GM12878 (cell line): ENCODE data around the gene CSTA. TPM values are rescaled to one million over a fixed set of nuclear protein-coding genes. Genes with fewer than 3 reads are reported as not detected.
A peak's percentile ranks its signal among the peaks of the same experiment; 100 is the strongest.

Source experiments
- ASH2L ChIP-seq: fragments of 300-600, 200-600 bp; sonication (generic); IDR thresholded peaks from 2 replicates; pipeline ENCODE4 v1.6.1; 2017; ENCODE audit warnings: low read depth, mild to moderate bottlenecking, borderline replicate concordance
- ATF3 ChIP-seq: IDR thresholded peaks from 2 replicates; pipeline ENCODE4 v1.6.1; 2011; ENCODE audit warnings: low read depth, mild to moderate bottlenecking, low read length, moderate library complexity, borderline replicate concordance; ENCODE audit errors: extremely low read depth
- BCL11A ChIP-seq: IDR thresholded peaks from 2 replicates; pipeline ENCODE4 v1.6.1; 2011; ENCODE audit warnings: low read depth, low read length
- BCLAF1 ChIP-seq: fragments of 450-650 bp; IDR thresholded peaks from 2 replicates; pipeline ENCODE4 v1.6.1; 2017; ENCODE audit warnings: antibody characterized with exemption, mild to moderate bottlenecking, moderate library complexity
- CHD4 ChIP-seq: fragments of 200-600 bp; sonication (generic); IDR thresholded peaks from 2 replicates; pipeline ENCODE4 v1.6.1; 2016; ENCODE audit warnings: mild to moderate bottlenecking
- CTCF ChIP-seq, 3 experiments: IDR thresholded peaks in 2 of 3; conservative IDR thresholded peaks in 1 of 3; 2 replicates each; pipeline ENCODE4 v1.5.1; 2011; ENCODE audit warnings: low read depth in 3 of 3, low read length in 3 of 3, mild to moderate bottlenecking in 3 of 3, control low read depth in 2 of 3, moderate library complexity in 2 of 3, inconsistent platforms in 1 of 3, mixed read lengths in 1 of 3; ENCODE audit not compliant: control insufficient read depth in 2 of 3, insufficient read depth in 1 of 3; ENCODE audit errors: extremely low read depth in 1 of 3
- E2F4 ChIP-seq: IDR thresholded peaks from 2 replicates; pipeline ENCODE4 v1.6.1; 2012; ENCODE audit warnings: low read depth, low read length, improper control_type of control experiment
- EED ChIP-seq: sonication (generic); IDR thresholded peaks from 2 replicates; pipeline ENCODE4 v1.6.1; 2016; ENCODE audit warnings: antibody characterized with exemption, low read depth
- IKZF1 ChIP-seq: fragments of 450-650 bp; conservative IDR thresholded peaks from 2 replicates; pipeline ENCODE4 v1.6.1; 2017; ENCODE audit warnings: antibody characterized with exemption, mild to moderate bottlenecking
- IKZF2 ChIP-seq, 2 experiments: fragments of 450-650 bp; IDR thresholded peaks; 2 replicates each; pipeline ENCODE4 v1.6.1; 2017; ENCODE audit warnings: mild to moderate bottlenecking in 2 of 2, moderate library complexity in 2 of 2
- LARP7 ChIP-seq: fragments of 450-650 bp; IDR thresholded peaks from 2 replicates; pipeline ENCODE4 v1.6.1; 2017; ENCODE audit warnings: mild to moderate bottlenecking
- NR2C2 ChIP-seq: IDR thresholded peaks from 2 replicates; pipeline ENCODE4 v1.6.1; 2011; ENCODE audit warnings: borderline replicate concordance, low read depth; ENCODE audit not compliant: control insufficient read depth, insufficient read length
- RUNX3 ChIP-seq: IDR thresholded peaks from 2 replicates; pipeline ENCODE4 v1.6.1; 2012; ENCODE audit warnings: low read length, inconsistent platforms
- SMAD5 ChIP-seq: IDR thresholded peaks from 2 replicates; pipeline ENCODE4 v1.6.1; 2016; ENCODE audit warnings: antibody characterized with exemption, low read depth
- STAT3 ChIP-seq: IDR thresholded peaks from 2 replicates; pipeline ENCODE4 v1.6.1; 2011; ENCODE audit warnings: low read depth, low read length, improper control_type of control experiment
- TCF3 ChIP-seq: IDR thresholded peaks from 2 replicates; pipeline ENCODE4 v1.6.1; 2012; ENCODE audit warnings: low read depth, mild to moderate bottlenecking, low read length, borderline replicate concordance; ENCODE audit not compliant: insufficient read depth
- TCF7 ChIP-seq: IDR thresholded peaks from 2 replicates; pipeline ENCODE4 v1.6.1; 2014; ENCODE audit warnings: antibody characterized with exemption, borderline replicate concordance
- USF2 ChIP-seq: IDR thresholded peaks from 2 replicates; pipeline ENCODE4 v1.6.1; 2011; ENCODE audit warnings: low read depth, low read length, improper control_type of control experiment, borderline replicate concordance
- ZNF217 ChIP-seq: fragments of 450-650 bp; IDR thresholded peaks from 2 replicates; pipeline ENCODE4 v1.6.1; 2017; ENCODE audit warnings: antibody characterized with exemption, mild to moderate bottlenecking
- polyA plus RNA-seq, 11 experiments: library from polyadenylated mRNA; depleted of rRNA in 4 of 11; unstranded in 6 of 11; stranded (reverse) in 5 of 11; fragments of >200 nt; fragmentation: Nextera tagmentation in 4 of 11; fragmentation: Illumina TruSeq in 1 of 11; extraction: Ambion mirVana in 4 of 11; extraction: Trizol in 1 of 11; gene quantifications; 1 replicate in 1 of 11; 2 replicates in 10 of 11; pipeline versions ENCODE4 v1.2.1 to v1.2.3, GENCODE V29; 2011 to 2016; ENCODE audit warnings: inconsistent platforms in 2 of 11, missing spikeins in 2 of 11, low read depth in 1 of 11
- total RNA-seq, 4 experiments: library from RNA; depleted of rRNA in 3 of 4; stranded (reverse); fragments of >200 nt in 3 of 4; fragmentation: Illumina TruSeq in 1 of 4; extraction: Trizol in 1 of 4; gene quantifications; 2 replicates each; pipeline versions ENCODE4 v1.2.1 to v1.2.3, GENCODE V29; 2013 to 2021

The CSTA gene
- total and polyA plus RNA-seq, 10 of the 15 experiments (the other 5 are each of a cell fraction or from before 2014, with no cell fraction given): 1.8 to 6.7 (median 3.4) TPM

- peak; percentile 46; the same call in 1 of the 2 replicates for TF ChIP-seq TCF3
- no peak for TF ChIP-seq BCLAF1
- no peak for TF ChIP-seq BCL11A
- no peak for TF ChIP-seq NR2C2
- TF ChIP-seq CHD4: no peak
- peak; percentile 75; the same call in 1 of the 2 replicates for TF ChIP-seq EED
- TF ChIP-seq STAT3: no peak
- no peak for TF ChIP-seq TCF7
- TF ChIP-seq ZNF217: 0 out of 2 replicates have a peak, but pooled peaks have one; percentile 46
- TF ChIP-seq ASH2L: peak; percentile 72; the same call in 1 of the 2 replicates
- TF ChIP-seq ATF3: no peak
- TF ChIP-seq E2F4: 0 out of 2 replicates have a peak, but pooled peaks have one; percentile 40
- TF ChIP-seq SMAD5: no peak; the same call in 1 of the 2 replicates
- TF ChIP-seq IKZF1: peak; percentile 97
- TF ChIP-seq CTCF (IDR thresholded peaks at IDR 0.05 in 2 of 3, conservative IDR thresholded peaks at IDR 0.05 in 1 of 3; ENCODE audit: control insufficient read depth in 2 of 3, extremely low read depth in 1 of 3, insufficient read depth in 1 of 3, low read depth in 3 of 3, low read length in 3 of 3): peak; percentile 55 to 77 (median 61); a peak in 5 of 6 replicates
- TF ChIP-seq USF2: no peak; the same call in 1 of the 2 replicates
- peak; percentile 89 for TF ChIP-seq LARP7
- TF ChIP-seq RUNX3: 0 out of 2 replicates have a peak, but pooled peaks have one; percentile 10
- TF ChIP-seq IKZF2 (IDR thresholded peaks at IDR 0.05): peak; percentile 94 to 95
Measured at GRCh38 chr3:122383771-122384697, 59.0 kb downstream of the CSTA start, which contains the start of gene FAM162A (continued).
